Effector memory CD4-positive, alpha-beta T cell (primary cell): Measurements from ENCODE around the gene DNAJC28.

ENCODE experiments used
- DNase-seq, 3 donors: peaks; one replicate each; pipeline ENCODE4 v3.0.0-alpha.2; 2020
- H3K27ac ChIP-seq: 2 replicates; pipeline ENCODE4 v1.7.0; 2013; ENCODE audit warnings: mild to moderate bottlenecking, low read length, moderate library complexity; ENCODE audit not compliant: insufficient read depth, poor library complexity, severe bottlenecking
- H3K27me3 ChIP-seq: replicated peaks from 2 replicates; pipeline ENCODE4 v1.7.0; 2013; ENCODE audit warnings: mild to moderate bottlenecking, low read length; ENCODE audit not compliant: insufficient read depth, control insufficient read depth, poor library complexity, severe bottlenecking
- H3K36me3 ChIP-seq: 2 replicates; pipeline ENCODE4 v1.7.0; 2013; ENCODE audit warnings: mild to moderate bottlenecking, low read length, moderate library complexity; ENCODE audit not compliant: control insufficient read depth, insufficient read depth
- H3K4me1 ChIP-seq: 2 replicates; pipeline ENCODE4 v1.7.0; 2013; ENCODE audit warnings: low read length, mild to moderate bottlenecking; ENCODE audit not compliant: control insufficient read depth, insufficient read depth, poor library complexity, severe bottlenecking
- H3K4me3 ChIP-seq: 2 replicates; pipeline ENCODE4 v1.7.0; 2013; ENCODE audit warnings: low read length, low read depth, mild to moderate bottlenecking; ENCODE audit not compliant: insufficient read depth, poor library complexity, severe bottlenecking
- H3K9me3 ChIP-seq: 2 replicates; pipeline ENCODE4 v1.7.0; 2013; ENCODE audit warnings: mild to moderate bottlenecking, low read length, moderate library complexity; ENCODE audit not compliant: control insufficient read depth

Gene DNAJC28

DNA sequence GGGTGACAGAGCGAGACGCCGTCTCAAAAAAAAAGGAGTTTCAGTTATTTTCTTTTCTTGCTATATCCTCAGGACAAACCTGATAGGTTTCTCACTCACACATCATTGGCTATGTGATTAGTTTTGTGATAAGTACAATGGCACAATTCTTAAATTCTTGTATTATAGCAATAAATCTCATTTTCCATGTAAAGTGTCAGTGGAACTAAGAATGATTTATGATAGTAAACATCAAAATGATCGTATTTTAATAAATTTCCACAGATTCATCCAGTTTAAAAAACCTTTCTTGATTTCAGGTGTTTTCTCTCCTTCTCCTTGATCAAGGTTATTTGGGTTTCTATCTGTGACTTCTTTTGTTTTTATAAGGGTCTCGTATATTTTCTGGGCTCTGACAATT, 3.5 kb downstream of the DNAJC28 start:
- no peak for DNase-seq
- Histone ChIP-seq H3K4me1 (peaks cover 5% of the 10 kb centered on the region), H3K4me3 (no peak overlapping the region), H3K9me3 (no peaks in the 10 kb centered on the region), H3K36me3 (no peaks in the 10 kb centered on the region), H3K27me3 (no peaks in the 10 kb centered on the region), H3K27ac (no peak overlapping the region)

DNA sequence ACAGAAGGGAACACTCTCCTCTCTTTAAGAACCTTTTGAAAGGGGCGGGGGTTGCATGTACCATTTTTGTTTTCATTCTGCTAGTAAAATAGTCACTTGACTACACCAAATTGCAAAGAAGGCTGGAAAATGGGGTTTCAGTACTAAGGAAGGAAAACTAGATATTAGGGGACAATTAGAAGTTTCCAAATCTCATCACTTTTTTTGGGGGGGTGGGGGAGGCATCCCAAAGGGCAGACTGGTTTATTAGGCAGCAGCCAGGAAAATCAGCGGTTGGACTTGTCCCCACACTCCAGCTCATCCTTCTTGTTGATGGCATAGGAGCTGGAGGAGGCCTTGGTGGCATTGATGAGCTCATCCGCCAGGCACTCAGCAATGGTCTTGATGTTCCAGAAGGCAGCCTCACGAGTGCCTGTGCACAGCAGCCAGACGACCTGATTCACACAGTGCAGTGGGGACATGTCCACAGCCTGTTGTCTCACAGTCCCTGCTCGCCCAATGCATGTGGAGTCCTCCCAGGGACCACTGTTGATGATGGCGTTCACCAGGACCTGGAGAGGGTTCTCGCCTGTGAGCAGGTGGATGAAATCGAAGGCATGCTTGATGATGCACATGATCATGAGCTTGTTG, 10.1 kb downstream of the DNAJC28 start:
- no peak overlapping the region for H3K27ac ChIP-seq
- no peaks in the 10 kb centered on the region for H3K27me3 ChIP-seq
- no peak for DNase-seq
- no peaks in the 10 kb centered on the region for H3K9me3 ChIP-seq
- H3K36me3 ChIP-seq = no peaks in the 10 kb centered on the region
- H3K4me1 ChIP-seq = peaks cover 10% of the 10 kb centered on the region
- no peak overlapping the region for H3K4me3 ChIP-seq

DNA sequence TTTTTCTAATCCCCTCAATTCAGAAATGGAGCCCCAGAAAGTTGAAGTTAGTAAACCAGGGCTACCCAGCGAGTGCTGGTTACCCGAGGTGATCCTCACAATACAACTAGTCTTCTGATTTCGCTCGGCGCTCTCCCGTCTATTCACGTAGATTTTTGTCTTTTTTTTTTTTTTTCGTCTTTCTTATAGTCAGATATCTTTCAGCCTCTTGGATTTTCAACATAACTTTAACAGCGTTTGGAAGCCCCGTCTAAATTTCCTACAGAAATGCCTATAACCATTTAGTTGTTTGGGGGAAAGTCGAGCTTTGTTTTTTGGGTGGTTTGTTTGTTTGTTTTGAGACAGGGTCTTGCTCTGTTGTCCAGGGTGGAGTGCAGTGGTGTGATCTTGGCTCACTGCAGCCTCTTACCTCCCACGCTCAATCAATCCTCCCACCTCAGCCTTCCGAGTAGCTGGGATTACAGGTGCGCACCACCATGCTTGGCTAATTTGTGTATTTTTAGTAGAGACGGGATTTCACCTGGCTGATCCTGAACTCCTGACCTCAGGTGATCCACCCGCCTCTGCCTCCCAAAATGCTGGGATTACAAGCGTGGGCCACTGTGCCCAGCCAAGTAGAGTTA, 10.9 kb downstream of the DNAJC28 start:
- Histone ChIP-seq H3K27ac (peak overlapping the region; percentile 94), H3K36me3 (no peaks in the 10 kb centered on the region), H3K4me3 (peak overlapping the region; percentile 93), H3K4me1 (peaks cover 10% of the 10 kb centered on the region), H3K27me3 (no peaks in the 10 kb centered on the region), H3K9me3 (no peaks in the 10 kb centered on the region)
- no peak for DNase-seq

DNA sequence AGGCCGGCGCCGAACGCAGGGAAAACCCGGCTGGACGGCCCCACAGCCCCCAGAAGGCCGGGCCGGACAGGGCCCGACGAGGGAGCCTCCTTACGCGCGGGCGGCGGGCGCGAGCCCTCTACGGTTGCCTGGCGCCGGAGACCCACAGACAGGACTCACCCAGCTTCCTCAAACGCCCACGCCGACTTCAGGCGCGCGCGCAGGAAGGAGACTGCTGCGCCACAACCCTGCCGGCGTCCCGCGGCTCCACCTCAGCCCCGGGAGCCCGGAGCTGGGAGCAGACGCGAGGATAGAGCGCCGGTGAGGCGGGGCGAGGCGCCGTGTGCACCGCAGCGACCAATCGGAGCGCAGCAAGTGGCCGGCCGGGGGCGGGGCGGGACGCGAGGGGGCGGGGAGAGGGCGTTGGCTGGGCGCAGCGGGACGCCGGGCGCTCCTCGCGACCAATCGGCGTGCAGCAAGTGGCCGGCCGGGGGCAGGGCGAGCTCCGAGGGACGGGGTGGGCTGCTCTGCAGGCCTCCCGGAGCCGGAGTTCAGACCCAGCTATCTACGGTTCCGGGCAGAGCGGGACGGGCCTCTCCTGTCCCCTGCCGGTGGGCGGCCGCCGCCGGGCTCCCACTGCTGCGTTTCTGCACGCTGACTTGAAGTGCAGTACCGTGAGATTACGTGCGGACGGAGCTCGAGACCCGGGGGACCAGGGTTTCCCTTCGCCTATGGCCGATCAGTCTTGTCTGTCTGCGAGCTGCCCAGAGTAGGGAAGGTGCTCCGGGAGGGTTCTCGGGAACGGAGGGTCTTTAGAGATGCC, 11.6 kb downstream of the DNAJC28 start, which contains the start of gene TMEM50B:
TMEM50B (minus strand) TSS at position 296 of the 802 bp plus-strand sequence. CDS start 11,089 bp downstream, outside the sequence.
- Histone ChIP-seq H3K27ac (peak within 1 kb of the TSS; percentile 94), H3K9me3 (no peaks in the 10 kb centered on the region), H3K4me1 (peaks cover 10% of the 10 kb centered on the region), H3K4me3 (peak within 1 kb of the TSS; percentile 93), H3K27me3 (no peaks in the 10 kb centered on the region), H3K36me3 (no peaks in the 10 kb centered on the region)
- peak; percentile 92 to 96 (median 96) for DNase-seq

DNA sequence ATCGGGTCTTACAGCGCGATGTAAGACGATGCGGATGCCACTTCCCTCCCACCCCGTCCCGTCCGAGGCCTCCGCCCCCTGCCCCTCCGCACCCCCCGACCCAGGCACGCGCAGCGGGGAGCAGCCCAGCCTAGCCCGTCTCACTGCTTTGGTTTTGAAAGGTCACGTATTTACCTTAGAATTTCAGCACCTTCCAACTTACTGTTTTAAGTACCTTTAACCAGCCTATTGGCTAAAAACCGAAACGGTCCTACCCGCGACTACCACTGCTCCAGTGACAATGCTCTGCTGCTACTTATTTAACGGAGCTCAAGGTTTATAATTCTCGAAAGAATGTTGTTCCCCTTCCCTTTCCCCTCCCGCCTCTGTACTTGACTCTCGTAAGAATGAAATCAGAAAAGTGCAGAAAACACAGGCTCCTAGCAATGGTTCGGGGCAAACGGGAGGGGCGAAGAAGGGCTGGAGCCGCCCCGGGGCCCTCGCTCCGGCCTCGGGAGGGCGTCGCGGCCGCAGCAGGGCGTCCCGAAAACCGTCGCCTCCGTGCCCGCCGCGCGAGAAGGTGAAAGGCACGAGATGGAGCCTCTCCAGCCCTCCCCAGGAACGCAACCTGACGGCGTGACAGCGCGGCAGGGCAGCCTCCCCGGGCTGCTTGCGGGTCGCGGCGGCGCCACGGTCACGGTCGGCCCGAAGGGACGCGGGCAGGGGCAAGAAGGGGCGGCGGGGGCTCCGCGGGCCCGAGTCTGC, 12.4 kb downstream of the DNAJC28 start:
- peak overlapping the region; percentile 93 for H3K4me3 ChIP-seq
- peak overlapping the region; percentile 94 for H3K27ac ChIP-seq
- H3K27me3 ChIP-seq = no peaks in the 10 kb centered on the region
- no peaks in the 10 kb centered on the region for H3K36me3 ChIP-seq
- H3K9me3 ChIP-seq = no peaks in the 10 kb centered on the region
- H3K4me1 ChIP-seq = peaks cover 10% of the 10 kb centered on the region
- peak; percentile 2 to 18 (median 16) for DNase-seq

DNA sequence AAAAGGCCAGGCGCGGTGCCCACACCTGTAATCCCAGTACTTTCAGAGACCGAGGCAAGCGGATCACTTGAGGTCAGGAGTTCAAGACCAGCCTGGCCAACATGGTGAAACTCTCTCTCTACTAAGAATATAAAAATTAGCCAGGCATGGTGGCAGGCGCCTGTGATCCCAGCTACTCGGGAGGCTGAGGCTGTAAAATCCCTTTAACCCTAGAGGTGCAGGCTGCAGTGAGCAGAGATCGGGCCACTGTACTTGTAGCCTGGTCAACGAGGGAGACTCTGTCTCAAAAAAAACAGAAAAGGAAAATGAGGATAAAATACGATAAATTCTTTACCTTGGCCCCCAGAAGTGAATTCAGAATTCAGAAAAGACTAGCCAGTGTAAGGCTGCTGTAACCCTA, 13.3 kb downstream of the DNAJC28 start:
- no peaks in the 10 kb centered on the region for H3K27me3 ChIP-seq
- H3K9me3 ChIP-seq = no peaks in the 10 kb centered on the region
- peaks cover 10% of the 10 kb centered on the region for H3K4me1 ChIP-seq
- no peaks in the 10 kb centered on the region for H3K36me3 ChIP-seq
- DNase-seq = no peak
- H3K27ac ChIP-seq = peak overlapping the region; percentile 94
- peak overlapping the region; percentile 93 for H3K4me3 ChIP-seq

DNA sequence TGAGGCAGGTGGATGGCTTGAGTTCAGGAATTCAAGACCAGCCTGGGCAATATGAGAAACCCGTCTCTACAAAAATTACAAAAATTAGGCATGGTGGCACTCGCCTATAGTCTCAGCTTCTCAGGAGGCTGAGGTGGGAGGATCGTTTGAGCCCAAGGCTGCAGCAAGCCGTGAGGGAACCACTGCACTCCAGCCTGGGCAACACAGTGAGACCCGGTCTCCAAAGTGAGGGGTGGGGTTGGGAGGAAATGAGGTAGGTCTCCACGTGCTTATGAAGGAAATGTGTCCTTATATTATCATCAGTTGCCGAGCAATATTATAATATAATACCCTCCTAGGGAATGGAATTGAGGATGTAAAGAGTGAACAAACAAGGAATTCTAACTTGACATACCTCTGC, 14.4 kb downstream of the DNAJC28 start:
- Histone ChIP-seq H3K9me3 (no peaks in the 10 kb centered on the region), H3K4me3 (no peak overlapping the region), H3K4me1 (peaks cover 10% of the 10 kb centered on the region)

DNA sequence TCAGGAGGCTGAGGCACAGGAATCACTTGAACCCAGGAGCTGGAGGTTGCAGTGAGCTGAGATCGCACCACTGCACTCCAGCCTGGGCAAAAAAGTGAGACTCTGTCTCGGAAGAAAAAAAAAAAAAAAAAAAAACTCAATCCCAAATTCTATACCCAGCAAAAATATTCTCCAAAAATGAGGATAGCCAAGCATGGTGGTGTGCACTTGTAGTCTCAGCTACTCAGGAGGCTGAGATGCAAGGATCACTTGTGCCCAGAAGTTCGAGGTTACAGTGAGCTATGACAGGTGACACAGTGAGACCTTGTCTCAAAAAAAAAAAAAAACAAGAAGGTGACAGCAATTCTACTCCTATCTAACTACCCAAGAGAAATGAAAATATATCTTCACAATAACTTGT, 18.2 kb downstream of the DNAJC28 start:
- Histone ChIP-seq H3K4me1 (peaks cover 3% of the 10 kb centered on the region), H3K9me3 (no peaks in the 10 kb centered on the region), H3K4me3 (no peak overlapping the region), H3K36me3 (no peaks in the 10 kb centered on the region), H3K27ac (no peak overlapping the region), H3K27me3 (no peaks in the 10 kb centered on the region)
- DNase-seq = no peak

More for the DNA sequence above, 14.4 kb downstream of the DNAJC28 start:
- Histone ChIP-seq H3K27ac (no peak overlapping the region), H3K27me3 (no peaks in the 10 kb centered on the region), H3K36me3 (no peaks in the 10 kb centered on the region)
- DNase-seq = no peak

DNA sequence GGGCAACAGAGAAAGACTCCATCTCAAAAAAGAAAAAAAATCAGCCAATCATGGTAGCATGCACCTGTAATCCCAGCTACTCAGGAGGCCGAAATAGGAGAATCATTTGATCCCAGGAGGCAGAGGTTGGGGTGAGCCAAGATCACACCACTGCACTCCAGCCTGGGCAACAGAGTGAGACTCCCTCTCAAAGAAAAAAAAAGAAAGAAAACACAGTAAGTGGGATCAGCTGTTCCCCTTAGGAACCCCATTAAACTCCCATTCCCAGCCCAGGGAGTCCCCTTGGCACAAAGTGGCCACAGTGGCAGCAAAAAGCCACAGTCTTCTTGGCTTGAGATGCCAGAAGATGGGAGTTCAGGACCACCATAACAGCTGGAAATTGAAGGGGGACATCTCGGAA, 20.8 kb downstream of the DNAJC28 start:
- Histone ChIP-seq H3K4me3 (no peak overlapping the region), H3K27ac (no peak overlapping the region), H3K27me3 (no peaks in the 10 kb centered on the region), H3K9me3 (no peaks in the 10 kb centered on the region), H3K36me3 (no peaks in the 10 kb centered on the region), H3K4me1 (no peaks in the 10 kb centered on the region)
- no peak for DNase-seq
